Peyer's patch (tissue), 4 donors: ENCODE data around the gene DDAH1.

Experiments
- CTCF ChIP-seq, 6 experiments: fragments of 450-650 bp in 4 of 6; fragments of 200-600 bp in 2 of 6; sonication (generic) in 1 of 6; IDR thresholded peaks; one replicate each; pipeline ENCODE4 v1.5.1; 2017 to 2019; ENCODE audit warnings: antibody characterized with exemption in 6 of 6, mild to moderate bottlenecking in 3 of 6, moderate library complexity in 1 of 6
- POLR2A ChIP-seq, 2 donors: fragments of 450-650 bp; IDR thresholded peaks; one replicate each; pipeline ENCODE4 v1.5.1; 2017; ENCODE audit warnings: antibody characterized with exemption in 2 of 2, mild to moderate bottlenecking in 2 of 2, moderate library complexity in 2 of 2

- TF ChIP-seq CTCF (IDR thresholded peaks at IDR 0.05) (no peak), POLR2A (IDR thresholded peaks at IDR 0.05) (no peak)
Observed at GRCh38 chr1:85444381-85444780, 20.6 kb downstream of the DDAH1 start.
